GM12878 (cell line): ENCODE measurements around the gene UNC5B. TPM values are rescaled to one million over a fixed set of nuclear protein-coding genes. Genes with fewer than 3 reads are reported as not detected.

Experiments
- ATAC-seq: fragments of 200-7000 bp; cut with Tn5 transposase; 3 replicates; pipeline ENCODE4 v1.9.1; 2020; ENCODE audit warnings: mild to moderate bottlenecking, moderate library complexity
- BruUV-seq: library from RNA; stranded (reverse); fragments of 400-500 nt; replicated peaks from 2 replicates; lab custom pipeline; 2021; lab: Mats Ljungman, UMichigan
- CTCF ChIA-PET: fragments of 300-600 bp; sonication (Branson Sonifier 250); formaldehyde crosslinking; extraction: SDS; loops from one replicate; lab custom pipeline; 2021; ENCODE audit warnings: inconsistent platforms; lab: Yijun Ruan, JAX
- POLR2A ChIA-PET: fragments of 350-600 bp; formaldehyde crosslinking; extraction: SDS; loops from one replicate; lab custom pipeline; 2021; ENCODE audit warnings: inconsistent platforms; lab: Charles Lee
- RAD21 ChIA-PET: fragments of 300-600 bp; sonication (Branson Sonifier 250); formaldehyde crosslinking; loops from one replicate; lab custom pipeline; 2023; ENCODE audit warnings: antibody characterized with exemption; ENCODE audit not compliant: unreplicated experiment; lab: Charles Lee
- SMC1A ChIA-PET: fragments of 300-600 bp; sonication (Branson Sonifier 250); formaldehyde crosslinking; loops from one replicate; lab custom pipeline; 2023; ENCODE audit not compliant: unreplicated experiment, uncharacterized antibody; lab: Charles Lee
- DNase-seq: peaks from one replicate; pipeline ENCODE4 v3.0.0-alpha.2; 2011; ENCODE audit warnings: low read depth, low spot score
- FAIRE-seq: peaks from 3 replicates; lab custom pipeline; 2011; peaks lifted over from hg19 to GRCh38; lab: Jason Lieb, UNC
- H2AFZ ChIP-seq: 2 replicates; pipeline ENCODE4 v1.6.0; 2011; ENCODE audit warnings: low read depth, low read length, control low read depth; ENCODE audit not compliant: control insufficient read depth
- H3K27ac ChIP-seq: 2 replicates; pipeline ENCODE4 v1.5.1; 2011; ENCODE audit warnings: control low read depth; ENCODE audit not compliant: control insufficient read depth, insufficient read depth
- H3K27me3 ChIP-seq, 2 experiments: replicated peaks in 1 of 2; 2 replicates each; pipeline versions ENCODE4 v1.6.0 to v1.6.1; 2011; ENCODE audit warnings: low read length in 1 of 2; ENCODE audit not compliant: control insufficient read depth in 2 of 2, insufficient read depth in 2 of 2
- H3K36me3 ChIP-seq, 2 experiments: 2 replicates each; pipeline ENCODE4 v1.5.1; 2011; ENCODE audit warnings: low read length in 1 of 2; ENCODE audit not compliant: control insufficient read depth in 2 of 2, insufficient read depth in 2 of 2
- H3K4me1 ChIP-seq: 2 replicates; pipeline ENCODE4 v1.6.1; 2011; ENCODE audit warnings: mild to moderate bottlenecking, low read length, moderate library complexity, mixed read lengths; ENCODE audit not compliant: control insufficient read depth, insufficient read depth
- H3K4me2 ChIP-seq: 2 replicates; pipeline ENCODE4 v1.6.0; 2011; ENCODE audit warnings: control low read depth; ENCODE audit not compliant: control insufficient read depth, insufficient read depth
- H3K4me3 ChIP-seq: fragments of 200-600 bp; sonication (generic); 2 replicates; pipeline ENCODE4 v1.5.1; 2016
- H3K79me2 ChIP-seq: 2 replicates; pipeline ENCODE4 v1.6.0; 2011; ENCODE audit warnings: low read length; ENCODE audit not compliant: control insufficient read depth, insufficient read depth
- H3K9ac ChIP-seq: 2 replicates; pipeline ENCODE4 v1.8.0; 2011; ENCODE audit warnings: low read length, control low read depth, mixed read lengths; ENCODE audit not compliant: control insufficient read depth, insufficient read depth
- H3K9me3 ChIP-seq: replicated peaks from 3 replicates; pipeline ENCODE4 v1.5.1; 2011; ENCODE audit warnings: mild to moderate bottlenecking, low read length; ENCODE audit not compliant: control insufficient read depth, insufficient read depth
- H4K20me1 ChIP-seq: 2 replicates; pipeline ENCODE4 v1.6.0; 2011; ENCODE audit not compliant: control insufficient read depth, insufficient read depth
- CBFB ChIP-seq: IDR thresholded peaks from 2 replicates; pipeline ENCODE4 v1.6.1; 2016; ENCODE audit warnings: antibody characterized with exemption, low read depth
- JUNB ChIP-seq: IDR thresholded peaks from 2 replicates; pipeline ENCODE4 v1.6.1; 2016; ENCODE audit warnings: antibody characterized with exemption, mild to moderate bottlenecking
- MLLT1 ChIP-seq: fragments of 450-650 bp; IDR thresholded peaks from 2 replicates; pipeline ENCODE4 v1.6.1; 2016; ENCODE audit warnings: mild to moderate bottlenecking
- NFYA ChIP-seq: IDR thresholded peaks from 2 replicates; pipeline ENCODE4 v1.6.1; 2011; ENCODE audit warnings: low read depth, mild to moderate bottlenecking, low read length, improper control_type of control experiment, borderline replicate concordance
- RCOR1 ChIP-seq: conservative IDR thresholded peaks from 2 replicates; pipeline ENCODE4 v1.6.1; 2012; ENCODE audit warnings: low read depth, low read length, improper control_type of control experiment
- SIN3A ChIP-seq: IDR thresholded peaks from 2 replicates; pipeline ENCODE4 v1.6.1; 2012; ENCODE audit warnings: low read depth, low read length, improper control_type of control experiment
- SMC3 ChIP-seq: IDR thresholded peaks from 2 replicates; pipeline ENCODE4 v1.6.1; 2011; ENCODE audit warnings: low read length, improper control_type of control experiment, borderline replicate concordance
- YBX1 ChIP-seq: fragments of 450-650 bp; IDR thresholded peaks from 2 replicates; pipeline ENCODE4 v1.6.1; 2016; ENCODE audit warnings: antibody characterized with exemption
- ZBTB33 ChIP-seq: fragments of 450-650 bp; IDR thresholded peaks from 2 replicates; pipeline ENCODE4 v1.6.1; 2017; ENCODE audit warnings: mild to moderate bottlenecking
- ZNF24 ChIP-seq: fragments of 450-650 bp; IDR thresholded peaks from 2 replicates; pipeline ENCODE4 v1.6.1; 2017; ENCODE audit warnings: antibody characterized with exemption, mild to moderate bottlenecking
- WGBS: methylation state at CpG from one replicate; pipeline ENCODE4 v1.1.6; 2016; ENCODE audit warnings: low lambda C conversion rate; ENCODE audit not compliant: insufficient replicate concordance, insufficient coverage; ENCODE audit errors: missing lambda C conversion rate; 5-methylcytosine and 5-hydroxymethylcytosine counted together
- in situ Hi-C: fragments of 300-500 bp; cut with MboI; formaldehyde crosslinking; loops from 9 replicates; pipeline ENCODE4 v1.14.3; 2018; ENCODE audit warnings: mixed read lengths
- intact Hi-C: fragments of 100-400 bp; cut with micrococcal nuclease; formaldehyde crosslinking; loops from one replicate; pipeline ENCODE4 v1.14.2; 2022; ENCODE audit not compliant: unreplicated experiment
- polyA plus RNA-seq, 11 experiments: library from polyadenylated mRNA; depleted of rRNA in 4 of 11; unstranded in 6 of 11; stranded (reverse) in 5 of 11; fragments of >200 nt; fragmentation: Nextera tagmentation in 4 of 11; fragmentation: Illumina TruSeq in 1 of 11; extraction: Ambion mirVana in 4 of 11; extraction: Trizol in 1 of 11; gene quantifications; 1 replicate in 1 of 11; 2 replicates in 10 of 11; pipeline versions ENCODE4 v1.2.1 to v1.2.3, GENCODE V29; 2011 to 2016; ENCODE audit warnings: inconsistent platforms in 2 of 11, missing spikeins in 2 of 11, low read depth in 1 of 11
- total RNA-seq, 4 experiments: library from RNA; depleted of rRNA in 3 of 4; stranded (reverse); fragments of >200 nt in 3 of 4; fragmentation: Illumina TruSeq in 1 of 4; extraction: Trizol in 1 of 4; gene quantifications; 2 replicates each; pipeline versions ENCODE4 v1.2.1 to v1.2.3, GENCODE V29; 2013 to 2021

UNC5B gene
- total and polyA plus RNA-seq, 10 of the 15 experiments (the other 5 are each of a cell fraction or from before 2014, with no cell fraction given) = 0.03 to 0.08 TPM; not detected in 8

GRCh38 chr10:71269301-71270288, 57.2 kb downstream of the UNC5B start:
- ChIA-PET CTCF (interaction anchor here (0.6 to 1.6 kb wide), 8 partner anchors 11 to 301 kb away, joined by 3 to 5 read pairs (median 3); no protein-coding TSS in a partner anchor), SMC1A (no interaction called here)
- Histone ChIP-seq H3K79me2 (no peaks in the 10 kb centered on the region), H3K27ac (no peak overlapping the region), H3K27me3 (peaks cover 0 to 2% of the 10 kb centered on the region in 2 experiments; a peak in 2 of 4 replicates), H3K4me2 (no peak overlapping the region)
- no TSS peak for BruUV-seq
- no peak for TF ChIP-seq RCOR1
- TF ChIP-seq, all 136 proteins: peak for 0
- ATAC-seq (no peak), FAIRE-seq (no peak), DNase-seq (no peak)
- no peak overlapping the region for H2AFZ ChIP-seq
- no peaks in the 10 kb centered on the region for H3K36me3 ChIP-seq
- POLR2A ChIA-PET = no interaction called here
- H3K4me3 ChIP-seq = no peak overlapping the region
- no peaks in the 10 kb centered on the region for H4K20me1 ChIP-seq
- in situ Hi-C loops = no loop called here
- WGBS = 17% methylated on average over 10 of the region's 11 CpGs
- no peaks in the 10 kb centered on the region for H3K4me1 ChIP-seq
- intact Hi-C loops = loop anchor here (5.0 kb wide), 1 partner anchor 342 kb away; no protein-coding TSS in a partner anchor
- RAD21 ChIA-PET = no interaction called here
- H3K9me3 ChIP-seq = no peaks in the 10 kb centered on the region
- H3K9ac ChIP-seq = no peak overlapping the region

GRCh38 chr10:71270301-71271220, 58.2 kb downstream of the UNC5B start:
- no peak overlapping the region for H2AFZ ChIP-seq
- H3K9ac ChIP-seq = no peak overlapping the region
- H3K4me3 ChIP-seq = no peak overlapping the region
- SMC1A ChIA-PET = no interaction called here
- RAD21 ChIA-PET = no interaction called here
- intact Hi-C loops (no loop called here), in situ Hi-C loops (no loop called here)
- POLR2A ChIA-PET = no interaction called here
- H3K27ac ChIP-seq = no peak overlapping the region
- ATAC-seq = peak; percentile 94
- no peaks in the 10 kb centered on the region for H3K9me3 ChIP-seq
- no peaks in the 10 kb centered on the region for H3K79me2 ChIP-seq
- H3K4me1 ChIP-seq = no peaks in the 10 kb centered on the region
- no peaks in the 10 kb centered on the region for H4K20me1 ChIP-seq
- no peak overlapping the region for H3K4me2 ChIP-seq
- no TSS peak for BruUV-seq
- peak; percentile 88 for FAIRE-seq
- CTCF ChIA-PET = interaction anchor here (0.6 to 1.6 kb wide), 11 partner anchors 10 to 457 kb away, joined by 3 to 5 read pairs (median 3); no protein-coding TSS in a partner anchor
- 16% methylated on average over 9 of the region's 10 CpGs for whole genome bisulfite sequencing
- no peaks in the 10 kb centered on the region for H3K36me3 ChIP-seq
- no peak for DNase-seq
- H3K27me3 ChIP-seq = peaks cover 0 to 2% of the 10 kb centered on the region in 2 experiments; a peak in 2 of 4 replicates
- peak; percentile 26; the same call in 1 of the 2 replicates for TF ChIP-seq SMC3
- no peak for TF ChIP-seq ZBTB33
- TF ChIP-seq YBX1 = no peak
- no peak for TF ChIP-seq CBFB
- no peak for TF ChIP-seq ZNF24
- no peak for TF ChIP-seq NFYA
- no peak for TF ChIP-seq MLLT1
- no peak for TF ChIP-seq JUNB
- no peak for TF ChIP-seq SIN3A
